ENCODE measurements around the gene SLC39A13.

SLC39A13 gene

GRCh38 chr11:47406896-47407745, 1.3 kb upstream of the SLC39A13 start:
- DNase-seq, result no peak

- DNase-seq, result peak; percentile 91
These were observed 429 bp downstream of the SLC39A13 start for GRCh38 chr11:47408598-47409439.

- peak; percentile 67 for DNase-seq
These were observed 1.3 kb downstream of the SLC39A13 start for GRCh38 chr11:47409440-47410369.

DNA sequence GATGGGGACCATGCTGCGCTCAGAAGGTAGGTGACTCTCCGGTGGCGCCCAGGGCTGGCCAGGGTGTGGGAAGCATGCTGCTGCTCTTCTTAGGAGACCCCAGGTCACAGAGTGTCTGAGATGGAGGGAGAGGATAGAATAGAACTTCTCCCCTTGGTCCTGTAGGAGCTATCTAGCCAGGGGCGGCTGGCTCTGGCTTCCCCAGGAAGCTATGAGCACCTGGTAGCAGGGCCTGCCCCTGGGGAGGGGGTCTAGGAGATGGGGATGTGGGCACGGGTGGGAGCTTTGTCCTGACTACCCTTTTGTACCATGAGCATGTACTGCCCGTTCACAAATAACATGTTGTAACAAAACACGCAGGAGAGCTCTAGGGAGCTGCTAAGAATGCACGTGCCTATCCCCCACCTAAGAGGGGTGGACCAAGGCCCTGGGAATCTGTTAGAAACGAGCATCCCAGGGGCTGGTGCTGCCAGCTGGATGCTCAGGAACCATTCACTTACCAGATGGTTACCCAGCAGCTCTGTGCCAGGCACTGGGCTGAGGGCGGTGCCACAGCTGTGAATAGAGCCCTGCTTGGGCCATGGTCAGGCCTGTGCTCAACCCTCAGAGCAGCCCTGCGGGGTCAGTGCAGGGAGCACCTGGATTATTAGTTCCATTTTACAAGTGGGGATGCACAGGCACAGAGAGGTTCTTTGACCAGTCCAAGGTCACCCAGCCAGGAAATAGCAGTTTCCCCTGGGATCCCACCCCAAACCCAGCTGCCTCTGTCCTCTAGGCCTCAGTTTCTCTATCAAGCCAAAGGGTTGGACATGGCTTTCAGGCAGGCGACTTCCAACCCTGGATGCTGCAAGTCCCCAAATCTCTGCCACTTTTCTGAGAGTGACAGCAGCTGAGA, 2.2 kb downstream of the SLC39A13 start:
- no peak for DNase-seq

- peak; percentile 52 for DNase-seq
These were observed 3.7 kb downstream of the SLC39A13 start for GRCh38 chr11:47411884-47412746.

- no peak for DNase-seq
These were observed 5.0 kb downstream of the SLC39A13 start for GRCh38 chr11:47413351-47413750.

- peak; percentile 82 for DNase-seq
These were observed 5.7 kb downstream of the SLC39A13 start for GRCh38 chr11:47413908-47414684.

DNA sequence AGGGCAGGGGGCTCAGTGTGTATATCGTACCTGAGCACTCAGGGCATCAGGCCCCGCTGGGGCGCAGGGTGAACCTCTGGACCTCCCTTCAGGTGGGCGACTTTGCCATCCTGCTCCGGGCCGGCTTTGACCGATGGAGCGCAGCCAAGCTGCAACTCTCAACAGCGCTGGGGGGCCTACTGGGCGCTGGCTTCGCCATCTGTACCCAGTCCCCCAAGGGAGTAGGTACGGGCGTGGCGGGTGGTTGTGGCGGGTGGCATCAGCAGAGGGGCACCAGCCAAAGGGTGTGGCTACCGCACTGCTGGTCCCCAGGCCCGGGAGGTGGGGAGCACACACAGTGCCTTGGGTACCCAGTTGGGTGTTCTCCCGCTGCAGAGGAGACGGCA, 6.3 kb downstream of the SLC39A13 start:
- DNase-seq, result no peak

DNA sequence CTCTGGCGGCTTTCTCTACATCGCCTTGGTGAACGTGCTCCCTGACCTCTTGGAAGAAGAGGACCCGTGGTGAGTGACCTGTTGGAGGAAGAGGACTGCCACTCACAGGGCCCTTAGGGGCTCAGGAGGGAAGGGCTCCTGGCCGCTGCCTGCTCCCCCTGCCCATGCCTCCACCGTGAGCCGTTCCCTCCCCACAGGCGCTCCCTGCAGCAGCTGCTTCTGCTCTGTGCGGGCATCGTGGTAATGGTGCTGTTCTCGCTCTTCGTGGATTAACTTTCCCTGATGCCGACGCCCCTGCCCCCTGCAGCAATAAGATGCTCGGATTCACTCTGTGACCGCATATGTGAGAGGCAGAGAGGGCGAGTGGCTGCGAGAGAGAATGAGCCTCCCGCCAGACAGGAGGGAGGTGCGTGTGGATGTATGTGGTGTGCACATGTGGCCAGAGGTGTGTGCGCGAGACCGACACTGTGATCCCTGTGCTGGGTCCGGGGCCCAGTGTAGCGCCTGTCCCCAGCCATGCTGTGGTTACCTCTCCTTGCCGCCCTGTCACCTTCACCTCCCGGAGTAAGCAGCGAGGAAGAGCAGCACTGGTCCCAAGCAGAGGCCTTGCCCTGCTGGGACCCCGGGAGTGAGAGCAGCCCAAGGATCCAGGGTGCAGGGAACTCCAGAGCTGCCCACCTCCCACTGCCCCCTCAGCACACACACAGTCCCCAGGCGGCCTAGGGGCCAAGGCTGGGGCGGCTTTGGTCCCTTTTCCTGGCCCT, 6.9 kb downstream of the SLC39A13 start:
- DNase-seq, result no peak

DNA sequence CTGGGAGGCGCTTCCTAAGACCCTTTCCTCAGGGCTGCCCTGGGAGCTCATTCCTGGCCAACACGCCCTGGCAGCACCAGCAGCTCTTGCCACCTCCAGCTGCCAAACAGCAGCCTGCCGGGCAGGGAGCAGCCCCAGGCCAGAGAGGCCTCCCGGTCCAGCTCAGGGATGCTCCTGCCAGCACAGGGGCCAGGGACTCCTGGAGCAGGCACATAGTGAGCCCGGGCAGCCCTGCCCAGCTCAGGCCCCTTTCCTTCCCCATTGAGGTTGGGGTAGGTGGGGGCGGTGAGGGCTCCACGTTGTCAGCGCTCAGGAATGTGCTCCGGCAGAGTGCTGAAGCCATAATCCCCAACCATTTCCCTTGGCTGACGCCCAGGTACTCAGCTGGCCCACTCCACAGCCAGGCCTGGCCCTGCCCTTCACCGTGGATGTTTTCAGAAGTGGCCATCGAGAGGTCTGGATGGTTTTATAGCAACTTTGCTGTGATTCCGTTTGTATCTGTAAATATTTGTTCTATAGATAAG, 7.6 kb downstream of the SLC39A13 start:
- DNase-seq, result peak; percentile 98

DNA sequence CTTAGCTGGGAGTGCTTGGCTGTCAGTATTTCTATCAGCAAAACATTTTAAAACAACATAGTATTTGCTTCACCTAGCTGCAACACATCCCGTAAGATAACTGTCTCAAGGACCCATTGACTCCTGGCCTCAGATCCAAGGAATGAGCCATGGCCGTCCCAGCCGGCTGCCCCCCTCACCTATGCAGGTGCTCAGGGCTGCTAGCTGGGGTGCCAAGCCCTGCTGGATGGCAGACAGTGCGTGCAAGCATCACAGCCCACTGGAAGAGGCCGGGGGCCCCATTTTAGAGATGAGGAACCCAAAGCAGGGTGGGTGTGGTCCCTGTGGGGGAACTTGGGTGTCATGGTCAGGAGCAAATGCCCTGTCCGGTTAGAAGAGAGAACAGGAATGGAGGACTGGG, 9.3 kb downstream of the SLC39A13 start:
- DNase-seq, result no peak

- DNase-seq, result no peak
These were observed 10.3 kb downstream of the SLC39A13 start for GRCh38 chr11:47418454-47419259.

- DNase-seq, result no peak
These were observed 17.2 kb downstream of the SLC39A13 start for GRCh38 chr11:47425611-47426010.

DNA sequence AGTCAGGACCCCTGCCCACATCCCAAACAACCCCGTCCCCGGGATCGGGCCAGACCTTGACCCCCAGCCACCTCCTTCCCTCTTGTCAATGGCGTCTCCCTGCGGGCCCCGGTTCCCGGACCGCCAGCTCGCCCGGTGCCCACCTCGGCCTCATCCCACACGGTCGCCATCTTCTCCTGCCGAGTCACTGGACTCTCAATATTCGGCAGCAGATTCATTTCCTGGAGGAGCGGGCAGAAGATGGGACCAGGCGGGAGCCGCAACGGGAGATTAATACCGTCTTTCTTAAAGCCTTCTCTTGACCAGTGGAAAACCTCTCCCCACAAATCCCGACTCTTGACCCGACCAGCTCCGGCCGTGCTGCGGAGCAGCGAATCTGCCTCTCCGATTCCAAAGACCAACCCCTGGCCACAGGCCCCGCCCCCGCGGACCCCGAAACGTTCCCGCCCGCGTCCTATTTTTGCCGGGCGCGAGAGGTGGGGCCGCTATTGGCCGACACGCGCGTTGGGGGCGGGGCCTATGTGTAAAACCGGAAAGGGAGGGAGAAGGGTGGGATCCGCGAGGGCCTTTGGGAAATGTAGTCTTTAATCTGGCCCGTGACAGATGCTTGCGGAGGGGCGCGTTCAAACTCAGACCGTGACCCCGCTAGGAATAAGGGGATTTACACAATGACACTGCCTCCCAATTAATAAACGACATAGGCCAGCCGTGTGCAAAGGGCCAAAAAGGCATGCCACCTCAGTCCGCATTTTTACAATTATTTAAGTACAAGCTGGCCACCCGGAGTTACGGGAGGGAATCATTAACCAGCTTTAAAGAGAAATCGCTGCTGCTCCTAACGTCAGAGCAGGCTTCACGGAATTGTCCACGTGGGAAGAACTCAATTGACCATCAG, 17.9 kb downstream of the SLC39A13 start, which contains the start of gene PSMC3:
Gene PSMC3, minus strand, starts transcription at position 378 of the 895 bp plus-strand sequence. Its CDS starts 160 bp downstream, at position 218.
- peak; percentile 97 for DNase-seq

DNA sequence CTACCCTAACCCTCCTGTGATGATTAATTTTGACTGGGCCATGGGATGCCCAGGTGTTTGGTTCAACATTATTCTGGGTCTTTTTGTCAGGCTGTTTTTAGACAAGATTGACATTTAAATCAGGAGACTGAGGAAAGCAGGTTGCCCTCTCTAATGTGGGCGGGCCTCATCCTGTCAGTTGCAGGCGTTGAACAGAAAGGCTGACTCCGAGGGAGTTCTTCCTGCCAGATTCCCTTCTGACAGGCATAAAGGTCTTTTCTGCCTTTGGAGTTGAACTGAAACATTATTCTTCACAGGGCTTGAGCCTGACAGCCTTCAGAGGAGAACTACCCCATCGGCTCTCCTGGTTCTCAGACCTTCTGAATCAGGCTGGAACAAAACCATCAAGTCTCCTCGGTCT, 22.1 kb downstream of the SLC39A13 start:
- no peak for DNase-seq

DNA sequence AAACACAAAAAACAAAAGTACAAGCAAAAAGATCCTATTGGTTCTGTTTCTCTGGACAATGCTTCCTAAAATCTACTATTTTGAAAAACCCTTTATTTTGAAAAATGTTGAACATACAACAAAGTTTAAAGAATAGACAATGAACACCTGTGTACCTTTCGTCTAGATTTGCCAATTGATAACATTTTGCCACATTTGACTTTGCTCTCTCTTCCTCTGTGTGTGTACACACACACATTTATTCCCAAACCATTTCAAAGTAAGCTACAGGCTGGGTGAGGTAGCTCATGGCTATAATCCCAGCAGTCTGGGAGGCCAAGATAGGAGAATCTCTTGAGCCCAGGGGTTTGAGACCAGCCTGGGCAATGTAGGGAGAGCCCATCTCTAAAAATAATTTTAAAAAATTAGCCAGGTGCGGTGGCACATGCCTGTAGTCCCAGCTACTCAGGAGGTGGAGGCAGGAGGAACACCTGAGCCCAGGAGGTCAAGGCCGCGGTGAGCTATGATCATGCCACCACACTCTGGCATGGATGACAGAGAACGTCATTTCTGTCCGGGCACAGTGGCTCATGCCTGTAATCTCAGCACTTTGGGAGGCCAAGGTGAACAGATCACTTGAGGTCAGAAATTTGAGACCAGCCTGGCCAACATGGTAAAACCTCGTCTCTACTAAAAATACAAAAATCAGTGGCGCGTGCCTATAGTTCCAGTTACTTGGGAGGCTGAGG, 23.1 kb downstream of the SLC39A13 start:
- no peak for DNase-seq
